DMS53 treated with DMSO at 0.1 percent for 48 hours (cell line): ENCODE results near the gene ARHGAP24.
"Not testable (repeated sequence)": the region's sequence is repeated elsewhere in the genome, so short reads cannot be mapped to it uniquely, and the experiment has no call there.

Source experiments
- DNase-seq: peaks from one replicate; lab custom pipeline; 2025; ENCODE audit not compliant: unreplicated experiment; lab: John Stamatoyannopoulos, UW

Gene ARHGAP24

DNA sequence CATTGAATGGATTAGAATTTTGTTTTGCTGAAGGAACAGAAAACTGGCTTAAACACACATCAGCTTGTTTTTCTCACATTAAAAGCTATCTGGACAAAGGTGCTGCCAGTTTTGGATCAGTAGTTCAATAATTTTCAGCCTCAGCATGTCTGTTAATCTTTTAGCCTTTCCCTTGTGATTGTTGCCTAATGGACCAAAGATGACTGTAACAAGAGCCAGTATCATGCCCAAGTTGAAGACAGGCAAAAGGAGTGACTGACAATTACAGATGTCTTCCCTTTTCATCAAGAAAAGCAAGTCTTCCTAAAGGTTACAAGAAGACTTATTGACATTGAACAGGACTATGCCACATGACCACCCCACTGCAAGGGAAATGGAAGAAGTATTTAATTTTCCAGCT, 465.2 kb downstream of the ARHGAP24 start:
- DNase-seq: no peak

DNA sequence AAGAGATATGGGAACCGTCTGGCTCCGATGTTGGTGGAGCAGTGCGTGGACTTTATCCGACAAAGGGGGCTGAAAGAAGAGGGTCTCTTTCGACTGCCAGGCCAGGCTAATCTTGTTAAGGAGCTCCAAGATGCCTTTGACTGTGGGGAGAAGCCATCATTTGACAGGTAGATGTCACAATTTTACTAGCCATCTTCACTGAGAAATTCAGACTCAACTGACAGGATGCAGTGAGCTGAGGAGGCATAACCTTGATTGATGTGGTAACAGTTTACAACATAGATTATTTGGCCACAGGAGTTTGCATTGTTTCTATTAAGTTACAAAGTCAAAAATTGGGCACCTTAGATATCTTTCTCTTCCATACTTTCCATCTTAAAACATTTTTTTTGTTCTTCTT, 467.2 kb downstream of the ARHGAP24 start:
- DNase-seq: no peak

DNA sequence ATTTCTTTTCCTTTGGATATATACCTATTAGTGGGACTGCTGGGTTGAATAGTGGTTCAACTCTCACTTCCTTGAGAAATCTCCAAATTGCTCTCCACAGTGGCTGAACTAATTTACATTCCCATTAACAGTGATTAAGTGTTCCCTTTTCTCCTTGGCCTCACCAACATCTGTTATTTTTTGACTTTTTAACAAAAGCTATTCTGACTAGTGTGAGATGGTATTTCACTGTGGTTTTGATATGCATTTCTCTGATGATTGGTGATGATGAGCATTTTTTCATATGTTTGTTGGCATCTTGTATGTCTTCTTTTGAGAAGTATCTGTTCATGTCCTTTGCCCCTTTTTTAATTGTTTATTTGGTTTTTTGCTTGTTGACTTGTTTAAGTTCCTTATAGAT, 471.9 kb downstream of the ARHGAP24 start:
- no peak for DNase-seq

DNA sequence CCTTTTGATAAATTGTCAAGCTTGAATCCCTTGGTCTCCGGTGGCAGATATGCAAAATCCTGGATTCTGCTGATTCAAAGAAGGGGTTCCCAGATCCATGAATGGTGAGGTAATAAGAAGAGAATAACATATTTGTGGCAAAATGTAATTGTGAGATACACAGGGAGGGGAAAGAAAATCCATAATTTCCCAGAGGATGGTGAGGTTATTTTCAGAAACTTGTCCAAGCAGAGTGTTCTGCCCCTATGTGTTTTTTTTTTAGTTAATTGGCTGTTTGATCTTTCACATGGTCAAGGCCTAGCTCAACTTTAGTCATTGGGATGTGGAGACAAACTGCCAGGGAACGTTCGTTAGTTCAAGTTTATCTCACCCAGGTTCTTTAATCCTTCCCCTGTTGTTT, 476.1 kb downstream of the ARHGAP24 start:
- DNase-seq: no peak

DNA sequence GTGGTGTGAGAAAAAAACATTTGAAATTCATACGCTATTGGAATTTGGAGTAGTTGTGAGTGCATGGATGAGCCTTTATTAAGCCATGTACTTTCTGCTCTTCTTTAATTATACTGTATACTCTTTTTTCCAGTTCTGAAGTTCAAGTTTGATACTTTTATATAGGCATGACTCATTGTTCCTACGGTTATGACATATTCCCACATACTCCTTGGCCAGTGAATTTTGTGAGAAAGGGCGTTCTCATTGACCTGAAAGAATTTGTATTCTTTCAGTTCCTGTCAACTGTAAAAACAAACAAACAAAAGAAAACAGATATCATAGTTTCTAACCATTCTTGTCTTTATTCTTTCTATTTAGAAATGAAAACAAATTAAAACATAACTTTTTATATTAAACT, 477.6 kb downstream of the ARHGAP24 start:
- DNase-seq: no peak

DNA sequence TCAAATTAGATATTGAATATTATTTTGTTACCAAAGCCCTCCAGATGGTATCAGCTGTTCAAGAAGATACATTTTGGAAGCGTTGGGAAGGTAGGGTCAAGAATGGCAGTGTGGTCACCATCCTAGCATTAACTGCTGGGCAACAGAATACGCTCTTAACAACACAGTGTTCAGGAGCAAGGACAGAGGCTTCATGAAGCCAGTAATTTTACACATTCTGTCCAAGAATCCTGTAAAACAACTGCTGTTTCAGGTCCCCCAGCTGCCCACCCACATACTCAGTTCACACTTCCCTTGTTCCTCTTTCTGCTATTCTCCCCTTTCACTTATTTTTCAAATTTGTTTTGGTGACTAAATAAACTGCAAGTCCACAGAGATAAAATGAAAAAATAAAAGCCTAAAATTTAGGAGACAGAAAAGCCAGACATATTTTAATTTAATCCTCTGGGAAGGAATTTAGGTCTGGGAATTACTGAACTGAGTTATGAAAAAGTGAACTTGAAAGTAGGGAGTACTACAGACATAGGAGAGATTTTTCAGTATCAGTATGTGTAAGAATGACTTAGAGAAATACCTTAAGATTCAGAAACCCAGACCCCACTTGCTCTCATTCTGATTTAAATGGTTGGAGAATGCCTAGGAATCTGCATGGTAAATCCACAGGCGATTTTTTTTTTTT, 478.2 kb downstream of the ARHGAP24 start:
- no peak for DNase-seq

DNA sequence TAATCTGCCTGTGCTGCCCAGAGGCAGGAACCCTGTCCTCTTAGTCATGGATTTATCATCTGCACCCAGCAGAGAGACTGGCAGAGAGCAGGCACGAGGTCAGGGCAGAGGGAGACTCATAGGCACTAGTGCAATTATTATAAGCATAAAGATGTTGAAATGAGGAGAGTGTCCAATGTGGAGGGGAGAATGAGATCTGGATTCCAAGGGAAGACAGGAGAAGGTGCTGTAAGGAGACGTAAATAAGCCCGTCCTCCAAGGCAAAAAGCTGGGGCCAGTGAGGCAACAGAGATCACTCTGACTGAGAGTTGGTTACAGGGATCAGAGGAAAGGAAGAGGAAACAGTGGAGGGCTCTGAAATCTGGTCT, 478.7 kb downstream of the ARHGAP24 start:
- no peak for DNase-seq

DNA sequence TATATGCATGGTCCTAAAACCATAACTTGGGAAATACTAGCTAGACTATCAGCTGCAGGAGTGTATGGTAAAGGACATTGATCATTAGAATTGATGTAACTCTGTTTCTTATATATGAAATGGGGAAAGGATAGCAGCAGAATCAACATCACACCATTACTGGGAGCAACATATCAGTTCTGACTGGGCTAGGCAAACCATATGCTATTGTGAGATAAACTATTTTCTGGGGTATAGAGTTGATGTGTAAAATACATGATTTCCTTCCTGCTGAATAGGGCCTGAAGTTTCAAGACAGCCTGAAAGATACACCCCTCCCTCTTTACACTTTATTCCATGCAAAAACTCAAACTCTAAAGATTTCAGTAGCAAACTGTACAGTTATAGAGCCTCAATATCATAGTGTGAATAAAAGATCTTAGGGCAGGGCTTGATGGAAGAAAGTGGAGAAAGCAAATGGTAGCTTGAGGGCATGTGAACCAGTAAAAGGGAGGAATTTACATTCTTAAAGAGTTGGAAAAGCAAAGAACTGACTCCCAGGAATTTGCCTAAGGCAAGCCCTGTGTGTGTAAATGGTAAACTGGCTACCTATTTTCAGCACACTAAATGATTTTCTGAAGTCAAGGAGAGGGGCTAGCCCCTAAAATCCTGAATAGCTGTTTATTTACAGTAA, 480.8 kb downstream of the ARHGAP24 start:
- no peak for DNase-seq

DNA sequence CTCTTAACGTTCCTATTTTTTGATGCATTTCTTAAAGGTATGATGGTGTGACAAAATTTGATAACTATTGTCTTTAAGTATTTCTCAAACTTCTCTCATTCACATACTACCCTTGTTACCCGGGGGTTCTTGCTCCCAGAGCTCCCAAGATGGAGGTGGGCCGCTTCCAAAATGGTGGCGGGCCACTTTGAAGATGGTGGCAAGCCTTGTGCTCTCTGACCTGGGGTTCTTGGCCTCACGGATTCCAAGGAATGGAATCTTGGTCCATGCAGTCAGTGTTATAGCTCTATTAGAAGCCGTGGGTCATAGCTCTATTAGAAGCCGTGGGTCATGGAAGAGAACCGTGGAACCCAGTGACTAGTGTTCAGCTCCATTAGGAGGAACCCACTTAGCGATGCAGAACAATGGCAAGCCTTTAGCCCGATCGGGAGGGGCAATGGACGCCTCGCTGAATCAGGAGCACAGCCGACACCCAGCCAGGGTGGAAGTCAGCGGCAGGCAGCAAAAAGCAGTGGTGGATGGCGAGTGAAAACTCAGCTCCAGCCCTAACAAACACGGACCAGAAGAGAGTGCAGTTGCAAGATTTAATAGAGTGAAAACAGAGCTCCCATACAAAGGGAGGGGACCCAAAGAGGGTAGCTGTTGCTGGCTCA, 481.5 kb downstream of the ARHGAP24 start:
- DNase-seq: no peak

DNA sequence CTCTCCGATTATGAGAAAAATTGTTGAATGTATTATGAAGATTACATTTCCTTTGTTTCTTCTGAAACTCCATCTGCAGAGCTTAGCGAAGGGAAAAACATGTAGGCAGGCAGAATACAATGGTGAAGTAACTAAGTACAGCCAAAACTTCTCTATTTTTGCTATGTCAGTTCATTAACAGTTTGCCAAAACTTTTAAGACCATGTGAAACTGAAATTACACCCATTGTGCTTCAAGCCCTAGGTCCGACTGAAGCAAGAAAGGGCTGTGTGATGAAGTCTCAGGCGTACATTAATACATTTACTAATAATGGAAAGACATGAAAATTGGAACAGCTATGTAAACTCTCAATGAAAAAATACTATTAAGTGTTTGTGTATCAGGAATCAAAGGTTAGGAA, 486.9 kb downstream of the ARHGAP24 start:
- no peak for DNase-seq

DNA sequence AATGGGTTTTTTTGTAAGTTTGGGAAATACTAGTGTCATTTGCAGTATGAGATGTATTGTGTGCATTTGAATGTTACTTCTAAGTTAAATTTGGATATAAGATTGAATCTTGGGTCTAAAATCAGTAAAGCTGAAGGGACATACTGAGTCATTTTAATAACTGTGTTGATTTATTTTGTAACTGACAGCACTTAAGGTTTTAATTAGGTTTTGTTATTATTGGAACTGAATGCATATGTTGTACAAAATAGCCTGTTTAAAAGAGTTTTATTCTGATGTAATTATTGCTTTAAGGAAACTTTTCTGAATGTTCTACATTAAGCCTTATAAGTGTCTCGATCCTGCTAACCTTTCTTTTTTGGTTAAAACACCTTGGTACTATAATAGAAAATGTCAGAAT, 488.3 kb downstream of the ARHGAP24 start:
- DNase-seq: no peak

DNA sequence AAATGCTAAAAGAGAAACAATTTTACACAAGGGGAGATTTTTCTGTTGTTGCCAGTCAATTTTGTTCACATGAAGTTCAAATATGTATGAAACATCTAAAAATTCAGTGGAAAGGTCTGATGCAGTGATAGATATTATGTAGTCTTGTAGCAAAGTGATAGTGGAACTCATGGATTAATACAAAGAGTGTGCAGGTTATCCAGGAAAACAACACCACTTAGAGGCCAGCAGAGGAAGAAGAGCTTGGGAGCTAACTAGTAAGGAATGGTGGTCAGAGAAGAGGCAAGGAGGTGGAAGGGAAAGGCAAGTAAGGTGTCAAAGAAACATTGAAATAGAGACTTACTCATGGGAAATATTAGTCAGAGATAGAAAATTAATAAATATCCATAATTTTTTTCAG, 489.3 kb downstream of the ARHGAP24 start:
- DNase-seq: peak; percentile 7

DNA sequence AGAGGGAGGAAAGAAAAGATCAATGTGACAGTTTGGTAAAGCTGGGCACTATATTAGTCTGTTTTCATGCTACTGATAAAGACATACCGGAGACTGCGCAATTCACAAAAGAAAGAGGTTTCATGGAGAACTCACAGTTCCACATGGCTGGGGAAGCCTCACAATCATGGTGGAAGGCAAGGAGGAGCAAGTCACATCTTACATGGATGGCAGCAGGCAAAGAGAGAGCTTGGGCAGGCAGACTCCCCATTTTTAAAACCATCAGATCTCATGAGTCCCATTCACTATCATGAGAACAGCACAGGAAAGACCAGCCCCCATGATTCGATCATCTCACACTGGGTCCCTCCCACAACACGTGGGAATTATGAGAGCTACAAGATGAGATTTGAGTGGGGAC, 490.1 kb downstream of the ARHGAP24 start:
- DNase-seq: not testable (repeated sequence)

DNA sequence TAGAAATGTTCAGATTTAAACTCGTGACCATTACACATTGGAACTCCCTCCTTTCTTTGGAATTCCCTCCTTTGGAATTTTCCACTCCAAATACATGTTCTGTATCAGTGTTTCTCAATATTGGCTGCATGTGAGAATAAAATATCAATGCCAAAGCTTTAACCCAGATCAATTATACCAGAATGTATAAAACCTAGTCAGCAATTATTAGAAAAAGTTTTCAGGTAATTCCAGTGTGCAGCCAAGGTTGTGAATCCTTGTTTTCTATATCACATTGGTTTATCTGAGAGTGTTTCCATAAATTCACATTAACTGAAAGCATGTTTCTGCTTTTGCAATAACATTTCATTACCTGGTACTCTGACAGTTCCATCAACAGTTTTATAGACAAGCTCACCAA, 490.6 kb downstream of the ARHGAP24 start:
- no peak for DNase-seq

DNA sequence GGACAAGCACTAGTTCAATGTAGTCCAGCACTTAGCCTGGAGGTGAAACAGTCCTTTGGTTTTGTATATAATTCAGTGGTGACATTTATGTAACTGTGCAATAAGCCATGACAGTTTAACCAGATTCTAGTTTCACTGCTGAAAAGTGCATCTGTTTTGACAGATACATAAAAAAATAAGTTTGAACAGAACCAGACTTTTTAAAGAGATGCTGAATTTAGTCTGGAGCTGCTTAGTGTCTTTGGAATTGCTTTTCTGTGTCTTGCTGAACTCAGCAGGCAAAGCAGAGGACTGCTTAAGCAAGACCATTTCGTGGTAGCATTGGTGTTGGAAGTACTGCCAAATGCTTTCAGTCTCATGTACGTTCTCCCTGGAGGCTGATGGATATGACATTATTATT, 491.4 kb downstream of the ARHGAP24 start:
- no peak for DNase-seq

DNA sequence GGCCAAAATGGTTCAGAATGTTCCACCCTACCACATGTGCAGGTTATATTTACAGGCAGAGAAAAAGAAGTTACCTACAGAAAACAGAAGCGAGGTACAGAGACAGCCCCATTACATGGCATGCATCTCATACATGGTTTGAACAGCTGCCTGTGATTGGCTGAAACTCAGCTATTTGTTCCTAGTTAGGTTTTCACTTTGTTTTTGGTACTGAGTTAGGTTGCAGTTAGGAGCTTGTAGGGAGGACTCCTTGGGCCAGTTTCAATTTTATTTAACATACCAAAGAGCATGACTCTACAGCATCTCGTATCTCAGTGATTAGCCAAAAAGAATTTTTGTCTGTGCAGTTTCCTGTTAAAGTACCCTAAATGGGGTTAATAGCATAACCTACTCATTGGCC, 492.9 kb downstream of the ARHGAP24 start:
- DNase-seq: no peak

DNA sequence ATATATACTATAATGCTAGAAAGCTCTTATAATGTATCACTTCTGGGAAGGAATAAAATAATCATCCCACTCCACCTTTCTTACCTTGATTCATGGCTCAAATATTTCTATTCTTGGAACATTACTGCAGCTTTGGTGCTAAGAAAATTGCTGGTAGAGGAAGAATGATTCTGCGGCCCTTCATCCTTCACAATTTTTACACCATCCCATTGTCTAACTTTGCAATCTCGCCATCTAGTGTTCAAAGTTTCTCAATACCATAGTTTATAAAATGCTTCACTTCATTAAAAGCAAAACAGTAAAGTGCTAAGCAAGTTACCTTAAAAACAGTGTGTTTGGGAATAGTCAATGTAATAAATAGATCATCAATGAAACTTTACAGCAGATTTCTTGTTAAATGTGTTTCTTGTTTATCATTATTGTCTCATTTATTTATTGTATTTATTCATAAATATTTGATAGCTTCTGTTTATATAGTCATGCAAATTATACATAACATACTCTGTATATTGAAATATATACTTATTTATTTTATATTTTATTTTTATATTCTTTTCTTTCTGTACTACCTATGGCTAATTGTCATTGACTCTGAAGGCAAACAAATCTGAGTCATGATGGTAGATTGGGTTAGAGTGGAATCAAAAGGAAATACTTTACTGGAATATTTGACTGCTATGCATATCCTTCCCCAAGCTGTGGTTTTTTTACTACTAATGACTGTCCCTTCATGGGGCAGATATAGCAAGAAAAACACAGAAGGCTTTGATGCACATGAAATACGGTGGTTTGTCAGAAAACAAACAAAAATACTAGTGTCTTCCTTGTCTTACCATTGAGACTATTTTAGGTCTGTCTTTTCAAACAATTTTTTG, 494.2 kb downstream of the ARHGAP24 start:
- peak; percentile 32 for DNase-seq

DNA sequence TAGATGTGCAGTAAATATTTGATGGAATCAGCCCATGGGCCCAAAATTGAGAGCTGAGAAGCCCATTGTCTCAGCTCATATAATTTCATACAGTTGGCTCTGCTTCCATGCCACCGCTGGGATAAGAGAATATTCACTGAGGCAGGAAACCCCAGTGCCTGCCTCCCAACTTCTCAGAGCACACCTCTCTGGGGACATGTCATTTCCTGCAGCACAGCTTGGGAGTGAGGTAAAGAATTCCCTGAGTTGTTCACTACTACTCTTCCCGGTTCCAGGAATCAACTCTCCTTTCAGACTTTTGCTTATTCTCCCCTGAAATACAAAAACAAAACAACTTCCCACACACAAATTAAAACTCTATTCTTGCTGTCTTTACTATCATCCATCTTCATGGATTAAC, 495.6 kb downstream of the ARHGAP24 start:
- DNase-seq: no peak

DNA sequence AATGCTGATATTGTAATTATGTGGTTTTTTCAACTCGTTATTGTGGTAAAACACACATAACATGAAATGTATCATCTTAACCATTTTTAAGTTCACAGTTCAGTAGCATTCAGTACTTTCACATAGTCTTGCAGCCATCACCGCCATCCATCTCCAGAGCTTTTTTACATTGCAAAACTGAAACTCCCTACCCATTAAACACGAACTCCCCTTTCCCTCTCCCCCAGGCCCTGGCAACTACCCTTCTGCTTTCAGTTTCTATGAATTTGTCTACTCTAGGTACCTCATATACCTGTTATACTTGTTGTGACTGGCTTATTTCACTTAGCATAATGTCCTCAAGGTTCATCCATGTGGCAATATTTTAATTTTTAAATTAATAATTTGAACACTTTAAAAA, 504.3 kb downstream of the ARHGAP24 start:
- DNase-seq: no peak

DNA sequence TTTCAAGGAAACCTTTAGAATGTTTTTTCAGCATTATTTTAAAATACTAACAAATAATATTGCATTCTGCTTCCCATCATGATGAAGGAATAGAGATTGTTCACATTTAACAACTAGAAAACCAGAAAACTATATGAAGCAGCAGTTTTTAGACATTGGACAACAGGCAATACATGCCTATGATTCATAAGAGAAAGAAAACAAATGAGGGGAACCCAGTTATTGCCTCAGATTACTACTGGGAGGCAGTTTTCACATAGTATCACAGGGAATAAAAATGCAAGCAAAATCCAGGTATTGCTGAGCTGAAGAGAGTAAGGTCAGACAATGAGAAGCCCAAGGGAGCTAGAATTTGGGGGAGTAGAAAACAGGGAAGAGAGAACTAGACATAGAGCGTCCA, 511.3 kb downstream of the ARHGAP24 start:
- DNase-seq: no peak

DNA sequence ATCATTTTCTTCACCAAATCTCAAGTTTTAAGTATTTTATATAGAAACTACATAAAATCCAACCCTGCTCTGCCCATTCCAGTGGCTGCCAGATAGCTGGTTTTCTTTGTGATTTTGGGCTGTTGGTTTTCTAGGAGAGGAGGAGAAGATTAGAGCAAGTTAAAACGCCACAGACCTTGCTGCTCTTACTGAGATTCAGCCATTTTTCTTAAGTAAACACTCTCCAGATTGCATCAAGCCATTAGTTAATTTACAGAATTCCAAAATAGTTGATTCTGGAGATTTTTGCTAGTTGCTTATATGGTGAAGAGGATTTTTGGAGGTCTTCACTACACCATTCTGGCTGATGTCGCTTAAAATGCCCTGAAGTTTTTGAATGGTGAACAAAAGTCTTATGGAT, 518.7 kb downstream of the ARHGAP24 start:
- DNase-seq: no peak

DNA sequence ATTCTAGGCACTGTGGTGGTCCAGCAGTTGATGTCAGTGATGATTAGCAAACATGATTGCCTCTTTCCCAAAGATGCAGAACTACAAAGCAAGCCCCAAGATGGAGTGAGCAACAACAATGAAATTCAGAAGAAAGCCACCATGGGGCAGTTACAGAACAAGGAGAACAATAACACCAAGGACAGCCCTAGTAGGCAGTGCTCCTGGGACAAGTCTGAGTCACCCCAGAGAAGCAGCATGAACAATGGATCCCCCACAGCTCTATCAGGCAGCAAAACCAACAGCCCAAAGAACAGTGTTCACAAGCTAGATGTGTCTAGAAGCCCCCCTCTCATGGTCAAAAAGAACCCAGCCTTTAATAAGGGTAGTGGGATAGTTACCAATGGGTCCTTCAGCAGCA, 519.6 kb downstream of the ARHGAP24 start:
- DNase-seq: no peak
